GM19351 (cell line): ENCODE results near the gene PLA2G4F.

ENCODE experiments used
- ATAC-seq: cut with Tn5 transposase; IDR thresholded peaks from one replicate; pipeline ENCODE4 v1.9.1; 2021; ENCODE audit warnings: mild to moderate bottlenecking, moderate library complexity; ENCODE audit not compliant: unreplicated experiment

Gene PLA2G4F

DNA sequence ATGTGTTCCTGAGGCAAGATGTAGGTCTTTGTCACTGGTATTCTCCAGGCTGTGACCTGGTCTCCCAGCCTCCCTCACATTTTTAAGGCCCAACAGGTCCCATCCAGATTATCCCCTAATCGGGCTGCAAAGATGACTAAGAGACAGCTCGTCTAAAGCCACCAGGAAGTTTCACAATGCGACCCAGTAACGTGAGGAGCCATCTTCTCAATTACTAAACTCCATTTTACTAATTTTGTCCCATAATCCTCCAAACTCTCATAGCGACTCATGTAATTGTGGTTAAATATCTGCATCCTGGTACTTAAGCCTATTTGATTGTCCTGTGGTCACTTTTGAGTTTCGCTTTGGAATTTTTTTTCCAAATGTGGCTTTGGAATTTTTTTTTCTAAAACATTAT, 8.7 kb upstream of the PLA2G4F start:
- ATAC-seq, result no peak

DNA sequence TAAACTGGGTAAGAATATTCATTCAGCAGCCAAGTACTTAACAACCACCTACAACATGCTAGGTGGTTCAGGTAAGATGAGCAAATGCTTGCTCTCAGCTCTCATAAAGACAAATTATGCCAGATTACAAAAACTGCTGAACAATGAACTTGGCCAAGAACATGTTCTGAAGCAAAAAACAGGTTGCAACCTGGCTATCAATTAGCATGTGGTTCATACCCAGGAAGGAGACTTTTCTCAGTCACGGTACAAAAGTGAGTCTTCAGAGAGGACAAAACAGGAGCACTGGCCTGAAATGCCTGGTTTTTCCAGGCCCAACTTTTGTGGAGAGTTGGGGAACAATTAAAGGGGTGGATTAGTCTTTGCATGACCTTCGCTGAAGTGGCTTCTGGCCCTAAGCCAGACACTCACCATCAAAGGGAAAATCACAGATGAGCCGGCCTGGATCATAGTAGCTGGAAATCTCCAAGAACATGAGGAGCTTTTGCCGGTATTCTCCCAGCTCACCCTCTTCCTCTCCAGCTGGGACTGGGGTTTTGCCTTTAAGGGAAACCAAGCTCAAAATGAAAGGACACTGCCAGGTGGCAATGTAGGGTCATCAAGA, 7.6 kb upstream of the PLA2G4F start:
- ATAC-seq, result no peak

DNA sequence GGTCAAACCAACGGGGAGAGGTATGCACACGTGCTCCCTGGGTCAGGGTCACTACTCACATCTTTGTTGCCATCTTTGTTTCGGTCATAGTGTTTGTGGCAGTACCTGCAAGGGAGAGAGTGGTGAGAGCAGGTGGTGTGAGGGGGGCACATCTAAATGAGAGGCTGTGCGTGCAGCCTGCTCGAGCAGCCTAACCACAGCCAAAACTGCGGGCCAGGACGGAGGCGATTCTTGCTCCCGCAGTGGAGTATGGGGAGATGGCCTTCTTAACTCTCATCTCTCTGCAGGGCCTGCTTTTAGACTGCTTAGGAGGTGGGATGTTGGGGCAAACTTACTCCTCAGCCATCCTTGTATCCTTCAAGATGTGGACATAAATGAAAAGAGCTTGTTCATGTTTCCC, 6.9 kb upstream of the PLA2G4F start:
- no peak for ATAC-seq

DNA sequence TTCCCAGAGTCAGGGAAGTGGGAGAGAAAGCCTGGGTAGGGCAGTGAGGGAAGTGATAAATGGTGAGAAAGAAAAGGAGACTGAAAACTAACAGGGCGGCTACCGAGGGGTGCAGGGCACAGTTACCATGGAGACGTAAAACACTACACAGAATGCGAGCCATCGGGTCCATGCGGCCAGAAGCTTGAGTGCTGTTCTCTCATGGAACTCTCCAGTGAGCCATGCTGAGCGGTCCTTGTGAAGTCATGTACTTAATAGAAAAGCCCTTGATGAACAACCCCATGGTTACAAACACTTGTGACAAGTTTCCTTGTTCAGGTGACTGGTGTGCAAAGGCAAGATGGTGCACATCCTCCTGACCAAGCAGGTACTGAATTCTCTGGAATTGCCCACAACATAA, 3.7 kb upstream of the PLA2G4F start:
- no peak for ATAC-seq

DNA sequence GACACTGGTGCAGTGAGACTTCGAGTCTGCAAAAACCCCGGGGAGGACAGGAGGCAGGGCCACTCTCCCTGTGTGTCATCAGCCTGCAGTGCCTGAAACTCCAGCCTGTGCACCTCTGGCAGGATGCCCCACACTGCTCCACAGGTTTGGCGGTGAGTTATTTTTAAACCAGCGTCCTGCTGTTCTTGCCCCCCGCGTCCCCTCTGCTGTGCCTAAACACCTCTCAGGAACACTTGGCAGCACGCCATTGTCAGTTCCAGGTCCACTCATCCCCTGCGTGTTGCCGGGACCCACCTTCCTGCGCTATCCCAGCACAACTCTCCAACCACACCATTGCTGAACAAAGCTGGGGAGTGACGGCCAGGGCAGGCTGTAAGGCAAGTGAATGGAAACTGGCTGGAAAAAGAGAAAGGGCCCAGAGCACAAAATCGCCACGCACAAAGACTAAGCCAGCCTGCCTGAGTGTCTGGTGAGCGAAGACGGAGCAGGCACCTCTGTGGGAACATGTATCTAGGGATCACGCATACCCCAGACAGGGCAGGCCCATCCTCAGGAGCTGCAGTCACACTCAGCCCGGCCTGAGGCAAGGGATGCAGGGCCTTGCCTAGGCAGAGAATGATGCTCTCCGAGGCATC, 3.1 kb upstream of the PLA2G4F start:
- ATAC-seq, result no peak

DNA sequence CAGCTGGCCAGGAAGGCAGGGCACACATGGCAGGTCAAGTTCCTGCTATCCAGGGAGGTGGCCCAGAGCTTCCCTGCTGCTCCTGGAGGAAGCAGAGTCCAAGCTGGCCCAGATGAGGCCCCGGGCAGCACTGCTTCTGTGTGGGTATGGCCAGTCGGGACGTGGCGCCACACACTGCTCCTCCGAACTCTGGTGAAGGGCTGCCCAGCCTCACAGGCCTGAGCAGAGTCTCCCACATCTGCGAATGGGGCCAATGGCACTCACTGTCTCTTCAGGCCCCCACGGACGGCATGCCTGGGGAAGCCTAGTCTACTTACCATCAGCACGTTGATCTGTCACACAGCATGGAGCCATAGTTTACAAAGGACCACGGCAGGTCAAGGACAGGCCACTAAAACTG, 2.5 kb upstream of the PLA2G4F start:
- ATAC-seq, result no peak

DNA sequence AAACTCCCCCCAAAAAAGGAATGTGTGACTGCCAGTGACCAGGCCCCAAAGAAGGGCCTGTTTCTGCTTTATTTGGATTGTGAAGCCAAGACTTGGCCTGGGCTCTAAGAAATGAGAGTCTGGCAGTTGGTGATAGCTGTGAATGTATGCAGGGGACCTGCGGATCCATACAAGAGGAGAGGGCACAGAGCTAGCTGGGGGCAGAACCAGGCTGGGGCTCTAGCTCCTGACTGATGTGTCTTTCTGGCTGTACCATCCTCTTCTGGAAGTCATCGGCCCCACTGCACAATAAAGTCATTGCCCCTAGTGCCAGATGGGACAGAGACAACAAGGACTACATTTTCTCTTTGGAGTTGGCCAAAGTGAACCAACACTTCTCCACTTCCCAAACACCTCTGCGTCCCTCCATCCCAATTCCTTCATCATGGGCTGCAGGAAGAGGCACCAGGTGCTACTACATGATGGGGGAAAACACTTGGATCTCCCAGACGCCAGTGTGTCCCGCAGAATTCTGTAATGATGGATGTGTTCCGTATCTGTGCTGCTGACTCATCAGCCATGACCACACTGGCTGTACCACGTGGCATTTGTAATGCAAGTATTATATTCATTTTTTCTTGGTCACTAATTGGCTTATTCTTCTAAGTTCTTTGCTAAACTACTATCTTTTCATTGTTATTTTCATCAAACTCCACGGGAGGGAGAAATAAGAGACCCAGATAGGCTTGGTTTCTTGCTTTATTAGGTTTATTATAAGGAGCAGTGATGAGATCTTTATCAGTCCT, 1.7 kb upstream of the PLA2G4F start:
- no peak for ATAC-seq

DNA sequence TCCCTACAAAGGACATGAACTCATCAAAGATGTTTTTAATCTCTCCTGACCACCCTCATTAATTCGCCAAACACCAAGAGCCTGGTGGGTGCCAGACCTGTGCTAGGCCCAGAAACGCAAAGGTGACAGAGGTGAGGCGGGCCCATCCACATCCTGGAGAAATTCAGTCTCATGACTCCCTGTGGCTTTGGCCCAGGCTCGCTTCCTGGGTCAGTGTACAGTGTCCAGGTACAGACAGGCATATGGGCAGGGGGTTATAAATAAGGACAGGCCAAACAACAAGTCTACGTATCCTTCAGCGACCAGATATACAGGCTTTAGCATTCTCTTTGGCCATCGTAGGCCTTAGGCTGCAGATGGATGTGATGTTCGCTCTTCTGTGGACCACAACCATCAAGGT, 945 bp upstream of the PLA2G4F start:
- ATAC-seq, result no peak

DNA sequence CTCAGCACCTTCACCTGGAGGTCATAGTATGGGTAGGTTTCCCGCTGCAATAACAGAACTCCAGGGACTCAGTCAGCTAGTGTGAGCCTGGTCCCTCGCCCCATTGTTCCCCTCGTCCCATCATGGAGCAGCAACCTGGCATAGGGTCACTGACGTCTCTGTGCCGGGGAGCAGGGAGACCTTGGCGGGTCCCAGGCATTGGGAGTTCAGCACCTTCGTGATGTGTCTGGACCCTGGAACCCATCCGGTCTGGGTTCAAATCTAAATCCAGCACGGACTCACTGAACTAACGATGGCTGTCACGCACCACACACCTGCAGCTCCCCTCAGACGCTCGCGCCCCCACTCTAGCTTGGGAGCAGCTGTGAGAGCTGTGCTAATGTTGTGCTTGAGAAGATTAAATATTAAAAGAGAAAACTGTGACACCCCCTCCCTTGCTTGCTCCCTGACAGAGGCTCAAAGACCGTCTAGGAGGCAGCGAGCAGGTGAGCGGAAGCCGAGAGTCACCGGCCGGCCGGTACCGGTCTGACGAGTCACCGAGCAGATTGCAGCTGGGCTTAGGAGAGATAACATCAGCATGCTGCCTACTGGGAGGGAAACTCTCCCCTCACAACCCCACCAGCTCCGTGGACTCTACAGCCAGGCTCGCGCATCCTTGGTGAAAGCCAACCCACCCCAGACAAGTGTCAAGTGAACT, 742 bp downstream of the PLA2G4F start:
- ATAC-seq, result no peak

DNA sequence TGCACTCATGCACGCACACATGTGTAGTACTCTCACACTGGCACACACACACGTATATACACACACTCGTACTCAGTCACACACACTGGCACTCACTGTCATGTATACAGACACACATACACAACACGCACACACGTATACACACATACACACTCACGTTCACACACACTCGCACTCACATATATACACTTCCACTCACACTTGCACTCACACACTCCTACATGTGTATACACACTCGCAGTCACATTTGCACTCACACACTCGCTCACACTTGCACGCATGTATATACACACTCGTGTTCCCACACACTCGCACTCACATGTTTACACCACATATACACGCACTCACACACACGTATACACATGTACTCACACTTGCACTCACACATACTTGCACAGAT, 1.5 kb downstream of the PLA2G4F start:
- no peak for ATAC-seq

DNA sequence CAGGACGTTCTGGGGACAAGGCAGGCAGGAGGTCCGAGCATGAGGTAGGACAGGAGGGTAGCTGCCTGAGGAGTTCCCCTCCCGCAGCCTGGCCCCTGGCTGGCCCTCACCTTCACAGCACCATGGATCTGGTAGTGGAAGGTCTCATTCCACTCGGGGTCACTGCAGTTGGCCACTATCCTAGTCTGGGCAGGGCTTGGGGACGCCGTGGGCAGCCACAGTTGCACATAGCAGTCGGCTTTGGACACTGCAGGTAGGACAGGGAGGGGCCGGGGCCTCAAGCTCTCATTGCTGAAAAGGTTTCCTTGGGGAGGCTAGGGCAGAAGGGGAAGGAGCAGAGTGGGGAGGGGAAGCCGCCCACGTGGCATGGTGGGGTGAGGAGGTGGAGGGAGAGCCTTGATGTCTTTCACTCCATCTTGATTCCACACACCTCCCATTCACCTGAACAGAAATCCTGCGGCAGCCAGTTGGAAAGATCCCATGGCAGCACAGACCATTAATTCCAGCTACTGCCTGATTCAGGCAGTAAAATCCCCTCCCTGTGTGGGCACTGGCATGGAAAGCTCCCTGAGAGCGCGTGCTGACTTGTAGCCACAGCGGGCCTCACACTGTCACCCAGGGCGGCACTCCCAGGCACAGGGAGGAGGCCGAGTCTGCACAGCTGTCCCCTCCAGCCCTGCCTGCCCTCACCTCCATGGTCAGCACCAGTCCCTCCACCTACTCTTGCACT, 2.1 kb downstream of the PLA2G4F start:
- no peak for ATAC-seq

DNA sequence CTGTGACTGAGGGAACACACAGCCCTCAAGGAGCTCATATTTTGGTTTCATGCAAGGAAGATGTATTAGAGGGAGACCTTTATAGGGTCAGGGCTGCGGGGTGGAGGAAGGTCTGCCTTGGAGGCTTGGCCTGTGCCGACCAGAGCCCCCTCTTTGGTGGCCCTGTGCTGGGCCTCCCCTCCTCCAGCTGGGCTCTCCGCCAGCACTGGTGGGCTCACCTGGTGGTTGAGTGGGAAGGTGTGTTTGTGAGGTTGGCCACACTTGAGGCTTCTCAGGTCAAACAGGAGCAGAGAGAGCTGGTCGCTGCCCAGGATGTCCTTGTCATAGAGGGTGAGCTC, 2.6 kb downstream of the PLA2G4F start:
- no peak for ATAC-seq

DNA sequence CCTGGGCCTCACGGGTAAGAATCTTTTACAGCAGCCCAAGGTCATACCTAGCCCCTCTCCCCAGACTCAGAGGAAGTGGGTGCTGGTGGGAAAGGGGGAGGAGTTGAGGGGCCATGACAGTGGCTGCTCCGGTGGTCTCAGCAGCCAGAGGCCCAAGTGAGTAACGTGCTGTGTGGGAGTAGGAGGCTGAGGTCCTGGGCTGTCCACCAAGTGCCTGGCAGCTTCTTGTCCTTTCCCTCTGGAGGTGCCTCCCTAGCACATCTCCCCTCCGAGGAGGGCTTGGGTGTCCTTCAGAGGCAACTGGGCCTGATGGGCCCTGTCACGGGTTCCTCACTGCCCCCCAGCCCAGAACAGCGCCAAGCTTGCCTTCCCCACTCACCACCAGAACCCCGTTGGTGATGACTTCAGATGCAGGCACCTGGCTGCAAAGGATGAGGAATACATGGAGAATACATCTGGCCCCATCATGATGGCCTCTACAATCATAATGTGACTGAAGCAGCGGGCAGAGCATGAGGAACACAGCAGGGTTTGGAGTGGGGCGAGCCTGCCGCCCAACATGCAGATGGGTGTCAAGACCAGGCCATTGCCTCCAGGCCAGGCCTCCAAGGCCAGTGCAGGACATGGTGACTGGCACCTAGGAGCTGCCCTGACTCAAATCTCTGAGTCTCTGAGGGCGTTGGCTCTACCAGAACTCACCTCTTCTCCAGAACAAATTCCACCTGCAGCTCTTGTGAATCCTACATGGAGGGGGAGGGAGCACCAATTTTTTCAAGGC, 3.3 kb downstream of the PLA2G4F start:
- no peak for ATAC-seq

DNA sequence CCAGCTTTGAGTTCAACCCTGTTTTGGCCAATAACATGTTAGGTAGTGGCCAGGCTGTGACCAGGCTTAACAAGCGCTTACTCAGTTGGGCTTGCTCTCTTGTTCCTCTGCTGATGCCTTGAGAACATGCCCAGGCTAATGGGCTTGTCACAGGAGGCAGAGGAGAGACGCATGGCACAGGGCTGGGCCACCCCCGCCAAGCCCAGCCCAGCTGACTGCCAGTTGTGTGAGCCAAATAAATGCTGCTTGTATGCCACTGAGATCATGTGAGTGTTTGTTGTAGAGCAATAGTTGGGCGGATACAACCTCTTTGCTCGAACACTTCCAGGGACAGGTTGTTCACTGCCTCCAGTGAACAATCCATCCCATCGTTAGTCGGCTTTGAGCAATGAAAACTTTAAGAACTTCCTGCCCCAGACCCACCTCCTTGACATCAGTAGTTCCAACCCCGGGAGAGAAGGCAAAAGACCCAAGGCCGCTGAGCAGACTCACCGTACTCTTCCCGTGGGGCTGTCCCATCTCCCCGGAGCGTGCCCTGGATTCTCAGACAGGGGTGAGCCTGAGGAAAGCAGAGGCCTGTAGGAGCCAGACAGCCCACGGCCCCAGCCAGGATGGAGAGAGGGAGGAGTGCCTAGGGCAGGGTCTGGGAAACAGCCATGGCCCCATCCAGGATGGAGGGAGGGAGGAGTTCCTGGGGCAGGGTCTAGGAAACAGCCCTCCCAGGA, 4.1 kb downstream of the PLA2G4F start:
- no peak for ATAC-seq

DNA sequence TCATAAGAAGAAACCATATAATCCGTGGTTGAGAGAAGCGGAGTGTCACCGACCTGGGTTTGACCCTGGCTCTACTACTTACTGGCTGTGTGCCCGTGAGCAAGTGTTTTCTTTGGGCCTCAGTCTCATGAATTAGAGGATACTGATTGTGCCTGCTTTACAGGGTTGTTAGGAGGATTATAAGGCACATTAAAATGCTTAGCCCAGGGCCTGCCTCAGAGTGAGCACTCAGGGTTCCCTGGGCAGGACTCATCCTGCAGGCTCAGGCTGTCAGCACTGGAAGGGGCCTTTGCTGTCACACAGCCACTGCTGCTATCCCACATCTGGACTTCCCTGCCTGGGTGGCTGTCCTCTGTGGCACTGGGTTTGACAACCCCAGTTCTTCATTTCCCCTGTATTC, 4.7 kb downstream of the PLA2G4F start:
- no peak for ATAC-seq

DNA sequence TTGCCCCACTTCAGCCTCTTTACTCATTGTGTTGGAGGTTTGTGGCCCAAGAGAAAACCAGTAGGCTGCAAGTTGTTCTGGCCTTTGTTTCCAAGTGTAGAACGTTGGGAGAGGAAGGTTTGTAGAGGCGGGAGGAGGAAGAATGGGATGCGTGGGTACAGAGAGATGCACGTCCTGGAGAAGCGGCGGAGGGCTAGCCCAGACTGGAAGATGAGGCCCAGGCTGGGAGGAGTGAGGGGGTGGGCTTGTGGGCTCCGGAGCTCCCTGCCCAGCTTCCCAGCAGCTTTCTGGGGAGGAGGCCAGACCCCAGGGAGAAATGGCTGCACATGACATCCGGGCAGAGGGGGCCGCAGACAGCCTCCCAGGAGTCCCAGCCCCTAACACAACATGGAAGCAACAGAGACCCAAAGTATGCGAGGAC, 5.3 kb downstream of the PLA2G4F start:
- ATAC-seq, result no peak

DNA sequence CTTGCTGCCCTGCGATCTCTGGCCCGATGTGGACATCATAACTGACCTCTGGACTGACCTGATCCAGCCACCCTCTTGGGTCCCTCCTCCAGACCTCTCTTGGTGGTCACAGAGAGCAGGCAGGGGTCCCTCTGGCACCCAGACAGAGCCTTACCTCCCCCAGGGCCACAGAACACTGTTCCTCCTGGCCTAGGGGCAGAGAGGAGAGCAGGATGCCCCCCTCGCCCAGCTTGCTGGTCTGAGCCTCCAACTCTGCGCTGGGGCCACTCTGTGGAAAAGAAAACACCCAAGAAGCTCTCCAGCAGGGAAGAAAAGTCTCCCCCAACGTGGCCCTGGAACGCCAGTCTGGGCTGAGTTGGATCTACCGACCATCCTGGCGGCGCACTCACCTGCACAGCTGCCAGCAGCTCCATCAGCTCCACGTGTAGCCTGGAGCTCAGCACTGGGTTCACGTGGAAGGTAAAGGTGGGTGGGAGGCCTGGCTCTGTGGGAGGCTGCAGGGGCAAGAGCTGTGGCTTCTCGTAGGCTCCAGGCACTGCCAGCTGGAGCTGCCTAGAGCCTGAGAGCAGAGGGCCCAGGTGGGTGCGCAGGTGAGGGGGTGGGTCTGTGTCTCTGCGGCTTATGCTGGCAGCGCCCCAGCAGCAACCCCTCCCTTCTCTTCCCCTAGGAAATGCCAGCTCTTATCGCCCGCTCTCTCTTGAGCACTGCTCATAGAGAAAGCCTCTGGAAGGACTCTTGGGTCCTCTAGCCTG, 6.0 kb downstream of the PLA2G4F start:
- ATAC-seq, result no peak

DNA sequence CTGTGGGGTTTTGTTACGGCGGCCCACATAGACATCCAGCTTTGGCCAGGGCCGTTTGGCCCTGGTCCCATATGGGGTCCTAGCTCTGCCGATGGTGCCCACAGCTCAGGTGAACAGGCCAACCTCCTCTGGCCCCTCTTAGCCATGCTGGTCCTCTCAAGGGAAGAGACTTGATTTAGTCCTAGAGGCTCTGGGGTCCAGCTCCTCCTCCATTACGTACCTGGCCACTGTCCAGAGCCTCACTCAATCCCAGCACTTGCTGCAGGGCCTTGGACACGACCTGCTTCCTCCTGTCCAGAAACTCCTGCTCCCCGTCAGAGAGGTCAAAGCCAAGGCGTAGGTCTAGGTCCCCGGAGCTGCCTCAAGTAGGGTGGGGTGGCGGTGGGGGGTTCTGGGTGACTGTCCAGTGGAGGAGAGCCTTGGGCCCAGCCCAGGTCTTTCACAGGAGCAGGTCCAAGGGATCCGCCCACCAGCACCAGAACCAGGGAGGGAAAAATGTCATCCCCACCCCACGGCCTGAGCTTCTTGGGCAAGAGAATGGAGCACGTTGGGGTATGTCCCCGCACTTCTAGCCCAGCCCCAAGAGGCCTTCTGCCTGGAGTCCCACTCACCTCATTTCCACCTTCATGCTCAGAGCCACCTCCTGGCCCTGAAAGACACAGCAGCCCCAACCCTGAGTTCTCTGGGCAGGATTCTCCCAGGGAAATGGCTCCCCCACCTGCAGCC, 6.8 kb downstream of the PLA2G4F start:
- ATAC-seq, result no peak
